H7 (cell line): ENCODE data around the gene USP7. TPM values are rescaled to one million over a fixed set of nuclear protein-coding genes. Genes with fewer than 3 reads are reported as not detected.
"Not testable (repeated sequence)": the region's sequence is repeated elsewhere in the genome, so short reads cannot be mapped to it uniquely, and the experiment has no call there.

Experiments
- DNase-seq: peaks from one replicate; pipeline ENCODE4 v3.0.0; 2012
- H3K27me3 ChIP-seq: 2 replicates; pipeline ENCODE4 v1.6.0; 2011; ENCODE audit warnings: mild to moderate bottlenecking, low read length; ENCODE audit not compliant: control insufficient read depth, insufficient read depth
- H3K36me3 ChIP-seq: replicated peaks from 2 replicates; pipeline ENCODE4 v1.5.1; 2011; ENCODE audit warnings: low read length; ENCODE audit not compliant: control insufficient read depth, insufficient read depth
- H3K4me3 ChIP-seq: 2 replicates; pipeline ENCODE4 v1.5.1; 2011; ENCODE audit warnings: low read depth, mild to moderate bottlenecking, control low read depth, low read length, moderate library complexity; ENCODE audit not compliant: insufficient read depth
- total RNA-seq: library from RNA; depleted of rRNA; stranded (reverse); fragments of >200 nt; shearing (Covaris generic); gene quantifications from 2 replicates; pipeline ENCODE4 v1.2.3, GENCODE V29; 2014; rRNA removed

The USP7 gene
- total RNA-seq, 1 experiment from 2014 or later: 63.6 TPM

DNA sequence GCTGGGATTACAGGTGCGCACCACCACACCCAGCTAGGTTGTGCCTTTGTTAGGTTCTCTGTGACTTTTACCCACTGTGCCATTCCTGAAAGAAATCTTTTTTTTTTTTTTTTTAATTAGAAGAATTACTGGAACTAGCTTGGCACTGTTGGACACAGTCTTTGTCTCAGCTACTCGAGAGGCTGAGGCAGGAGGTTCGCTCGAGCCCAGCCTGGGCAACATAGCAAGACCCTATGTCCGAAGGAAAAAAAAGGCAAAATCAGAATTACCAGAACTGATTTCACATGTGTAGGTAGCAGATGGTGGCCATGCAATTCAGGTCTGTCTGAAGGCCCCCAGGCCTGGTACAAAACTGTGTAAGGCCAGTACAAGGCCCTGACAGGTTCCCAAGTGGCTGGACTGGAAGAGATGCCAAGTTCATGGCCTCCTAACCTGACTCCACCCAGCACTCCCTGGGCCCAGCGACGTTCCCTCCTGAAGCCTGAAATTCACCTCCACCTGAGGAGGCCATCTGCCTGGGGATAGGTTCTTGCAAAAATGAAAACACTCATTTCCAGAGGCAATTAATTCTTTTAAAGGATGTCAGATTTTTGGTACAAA lies 117.9 kb downstream of the USP7 start:
- Histone ChIP-seq H3K4me3 (no peak overlapping the region), H3K27me3 (no peaks in the 10 kb centered on the region), H3K36me3 (peaks cover 16% of the 10 kb centered on the region)
- no peak for DNase-seq

DNA sequence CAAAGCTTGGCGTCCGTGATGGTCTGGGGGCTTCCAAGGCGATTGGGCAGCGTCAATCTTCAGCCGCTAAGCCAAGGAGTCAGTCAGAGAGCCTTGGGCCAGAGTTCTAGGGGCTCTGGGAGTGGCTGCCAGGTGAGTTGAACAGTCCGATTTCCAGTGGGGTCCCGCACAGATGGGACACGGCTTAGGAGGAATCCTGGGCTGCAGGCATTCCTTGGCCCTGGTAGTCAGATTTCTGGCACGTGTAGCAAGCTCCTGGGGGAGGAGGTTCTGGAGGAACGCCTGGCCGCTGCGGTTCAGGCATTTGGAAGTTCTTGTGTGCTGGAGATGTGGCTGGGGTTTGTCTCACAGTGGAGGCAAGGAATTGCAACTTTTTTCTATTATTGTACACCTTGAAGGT lies 120.4 kb downstream of the USP7 start:
- not testable (repeated sequence) for DNase-seq, H3K27me3 ChIP-seq, H3K36me3 ChIP-seq, H3K4me3 ChIP-seq

Other genes with a start within 250 kb of the USP7 start
- gene TMEM186, start 166.3 kb downstream of the USP7 start, total RNA-seq: 8.2 and 12.1 TPM in 2 replicates
- 36.5 and 49.1 TPM in 2 replicates for gene PMM2, start 166.1 kb downstream of the USP7 start, total RNA-seq
- 324 and 345 TPM in 2 replicates for gene CARHSP1, start 94.9 kb downstream of the USP7 start, total RNA-seq
- gene LITAFD, start 81.6 kb downstream of the USP7 start, total RNA-seq: not detected in 2 replicates
- gene HAPSTR1, start 127.7 kb upstream of the USP7 start, total RNA-seq: 40.3 and 44.0 TPM in 2 replicates